SK-N-SH (cell line): ENCODE measurements around the gene PAGE2B. TPM values are rescaled to one million over a fixed set of nuclear protein-coding genes. Genes with fewer than 3 reads are reported as not detected.

ENCODE experiments used
- CTCF ChIA-PET: fragments of 300-600, 350-600 bp; formaldehyde crosslinking; extraction: SDS; loops from one replicate; lab custom pipeline; 2021; lab: Yijun Ruan, JAX
- POLR2A ChIA-PET: fragments of 350-600 bp; sonication (Branson Sonifier 250); formaldehyde crosslinking; extraction: SDS; loops from one replicate; lab custom pipeline; 2020; ENCODE audit warnings: antibody characterized with exemption, inconsistent platforms; lab: Yijun Ruan, JAX
- DNase-seq: peaks from one replicate; pipeline ENCODE4 v3.0.0; 2012
- H2AFZ ChIP-seq: fragments of 200-600 bp; sonication (generic); 2 replicates; pipeline ENCODE4 v1.8.1; 2016; ENCODE audit warnings: antibody characterized with exemption, mild to moderate bottlenecking, low read depth
- H3F3A ChIP-seq: fragments of 200-600 bp; sonication (generic); replicated peaks from 2 replicates; pipeline ENCODE3; 2016; ENCODE audit warnings: antibody characterized with exemption, mild to moderate bottlenecking; ENCODE audit not compliant: insufficient read depth
- H3K27ac ChIP-seq, 2 experiments: fragments of 200-500 bp in 1 of 2; fragments of 200-600 bp in 1 of 2; sonication (Bioruptor generic) in 1 of 2; sonication (generic), shearing (Covaris generic) in 1 of 2; 2 replicates each; pipeline versions ENCODE4 v1.5.1 to v1.6.1; 2014 to 2016; ENCODE audit warnings: low read depth in 2 of 2, inconsistent platforms in 1 of 2, low read length in 1 of 2, mild to moderate bottlenecking in 1 of 2, mixed read lengths in 1 of 2
- H3K27me3 ChIP-seq: fragments of 200-600 bp; sonication (generic), shearing (Covaris generic); 2 replicates; pipeline ENCODE4 v1.6.1; 2016; ENCODE audit warnings: mixed run types; ENCODE audit not compliant: insufficient read depth
- H3K36me3 ChIP-seq, 2 experiments: fragments of 200-500 bp in 1 of 2; fragments of 200-600 bp in 1 of 2; sonication (Bioruptor generic) in 1 of 2; sonication (generic) in 1 of 2; replicated peaks in 1 of 2; 2 replicates each; pipeline versions ENCODE3 to v1.5.1; 2014 to 2016; ENCODE audit warnings: low read length in 1 of 2, mild to moderate bottlenecking in 1 of 2; ENCODE audit not compliant: insufficient read depth in 2 of 2, control insufficient read depth in 1 of 2
- H3K4me1 ChIP-seq, 2 experiments: fragments of 200-500 bp in 1 of 2; fragments of 200-600 bp in 1 of 2; sonication (Bioruptor generic) in 1 of 2; sonication (generic), shearing (Covaris generic) in 1 of 2; 2 replicates each; pipeline versions ENCODE4 v1.5.1 to v1.6.1; 2014 to 2016; ENCODE audit warnings: low read depth in 1 of 2, low read length in 1 of 2, mixed run types in 1 of 2; ENCODE audit not compliant: insufficient read depth in 2 of 2, control insufficient read depth in 1 of 2
- H3K4me2 ChIP-seq: fragments of 200-600 bp; sonication (generic), shearing (Covaris generic); 2 replicates; pipeline ENCODE4 v1.6.1; 2017; ENCODE audit warnings: mixed run types
- H3K4me3 ChIP-seq, 2 experiments: fragments of 200-500 bp in 1 of 2; fragments of 200-600 bp in 1 of 2; sonication (Bioruptor generic) in 1 of 2; sonication (generic), shearing (Covaris generic) in 1 of 2; 2 replicates each; pipeline versions ENCODE4 v1.5.1 to v1.8.1; 2014 to 2016; ENCODE audit warnings: low read depth in 2 of 2, inconsistent platforms in 1 of 2, low read length in 1 of 2, mild to moderate bottlenecking in 1 of 2, mixed read lengths in 1 of 2, moderate library complexity in 1 of 2
- H3K79me2 ChIP-seq: fragments of 200-600 bp; sonication (generic); 2 replicates; pipeline ENCODE4 v1.8.1; 2017; ENCODE audit warnings: mild to moderate bottlenecking; ENCODE audit not compliant: insufficient read depth
- H3K9ac ChIP-seq: fragments of 200-600 bp; sonication (generic); 2 replicates; pipeline ENCODE4 v1.6.1; 2017; ENCODE audit warnings: mixed run types
- H3K9me2 ChIP-seq: fragments of 200-600 bp; sonication (generic); 2 replicates; pipeline ENCODE4 v1.6.1; 2017; ENCODE audit warnings: mixed run types
- H3K9me3 ChIP-seq: fragments of 200-600 bp; sonication (generic); 2 replicates; pipeline ENCODE4 v1.6.1; 2017; ENCODE audit warnings: mixed run types, mild to moderate bottlenecking, moderate library complexity
- H4K20me1 ChIP-seq: fragments of 200-600 bp; sonication (generic); 2 replicates; pipeline ENCODE4 v1.6.1; 2017; ENCODE audit warnings: mild to moderate bottlenecking, mixed run types; ENCODE audit not compliant: insufficient read depth
- EP300 ChIP-seq, 2 experiments: IDR thresholded peaks; 2 replicates each; pipeline versions ENCODE4 v1.4.0 to v1.6.1; 2012; ENCODE audit warnings: borderline replicate concordance in 1 of 2, low read depth in 1 of 2, low read length in 1 of 2
- FOSL2 ChIP-seq: IDR thresholded peaks from 2 replicates; pipeline ENCODE4 v1.4.0; 2012; ENCODE audit warnings: low read depth, mild to moderate bottlenecking, moderate library complexity, borderline replicate concordance
- FOXM1 ChIP-seq: IDR thresholded peaks from 2 replicates; pipeline ENCODE4 v1.4.0; 2012; ENCODE audit warnings: low read depth, mild to moderate bottlenecking
- JUND ChIP-seq: IDR thresholded peaks from 2 replicates; pipeline ENCODE4 v1.4.0; 2012
- PBX3 ChIP-seq: IDR thresholded peaks from 2 replicates; pipeline ENCODE4; 2012
- REST ChIP-seq: IDR thresholded peaks from 2 replicates; pipeline ENCODE4 v1.6.1; 2012; ENCODE audit warnings: mild to moderate bottlenecking, low read depth, low read length, moderate library complexity
- RXRA ChIP-seq: IDR thresholded peaks from 2 replicates; pipeline ENCODE4 v1.4.0; 2012; ENCODE audit warnings: low read depth, mild to moderate bottlenecking, borderline replicate concordance
- TCF12 ChIP-seq: IDR thresholded peaks from 2 replicates; pipeline ENCODE4 v1.4.0; 2012
- USF1 ChIP-seq: IDR thresholded peaks from 2 replicates; pipeline ENCODE4 v1.4.0; 2012; ENCODE audit warnings: low read depth, borderline replicate concordance
- USF2 ChIP-seq: fragments of 150-350 bp; IDR thresholded peaks from 2 replicates; pipeline ENCODE4 v1.6.1; 2017; ENCODE audit warnings: antibody characterized with exemption, low read length, low read depth, borderline replicate concordance
- YY1 ChIP-seq: IDR thresholded peaks from 2 replicates; pipeline ENCODE4 v1.4.0; 2012; ENCODE audit warnings: low read depth, mild to moderate bottlenecking
- WGBS: methylation state at CpG from one replicate; pipeline ENCODE4 v1.1.6; 2017; ENCODE audit warnings: low lambda C conversion rate; 5-methylcytosine and 5-hydroxymethylcytosine counted together
- polyA plus RNA-seq, 3 experiments: library from polyadenylated mRNA; depleted of rRNA; stranded (reverse); fragments of >200 nt; gene quantifications; 2 replicates each; pipeline ENCODE4 v1.2.3, GENCODE V29; 2012

PAGE2B gene
- polyA plus RNA-seq, 1 of the 3 experiments (the other 2 are of a cell fraction), result 0.31 TPM

- Histone ChIP-seq H3K36me3 (no peaks in the 10 kb centered on the region), H3K79me2 (no peaks in the 10 kb centered on the region), H3K9me3 (no peaks in the 10 kb centered on the region), H3K9me2 (no peaks in the 10 kb centered on the region), H3K27me3 (peaks cover 33% of the 10 kb centered on the region), H3K27ac (no peak overlapping the region), H2AFZ (no peak overlapping the region), H3K4me1 (peaks cover 0 to 12% of the 10 kb centered on the region in 2 experiments; a peak in 1 of 4 replicates), H3K4me3 (no peak overlapping the region), H3K4me2 (peak overlapping the region; percentile 43; the same call in 1 of the 2 replicates)
- DNase-seq, result no peak
- 14% methylated on average over 1 of the region's 1 CpG for WGBS
- POLR2A ChIA-PET, result no interaction called here
- CTCF ChIA-PET, result interaction anchor here (1.3 kb wide), 1 partner anchor 15 kb away, joined by 7 read pairs; no protein-coding TSS in a partner anchor
- TF ChIP-seq FOSL2 (peak; percentile 44; the same call in 1 of the 2 replicates), JUND (0 out of 2 replicates have a peak, but pooled peaks have one; percentile 10), TCF12 (peak; percentile 38; the same call in 1 of the 2 replicates), USF2 (no peak), YY1 (no peak), USF1 (no peak), RXRA (no peak), FOXM1 (no peak)
- TF ChIP-seq, all 33 proteins: peak for 3
- Histone ChIP-seq H4K20me1 (no peaks in the 10 kb centered on the region), H3K9ac (no peak overlapping the region), H3F3A (no peaks in the 10 kb centered on the region)
These were observed 44.9 kb downstream of the PAGE2B start for GRCh38 chrX:55119712-55120111.

GRCh38 chrX:55120761-55121358 lies 46.0 kb downstream of the PAGE2B start:
- Histone ChIP-seq H3K79me2 (no peaks in the 10 kb centered on the region), H3K4me2 (no peak overlapping the region), H3F3A (no peaks in the 10 kb centered on the region), H3K36me3 (no peaks in the 10 kb centered on the region), H3K27ac (peak overlapping the region in 1 of 2 experiments; percentile 0; a peak in 1 of 4 replicates), H3K4me1 (peaks cover 0 to 12% of the 10 kb centered on the region in 2 experiments; a peak in 1 of 4 replicates), H4K20me1 (no peaks in the 10 kb centered on the region), H3K4me3 (no peak overlapping the region)
- ChIA-PET CTCF (interaction anchor here (1.2 kb wide), 1 partner anchor 14 kb away, joined by 4 read pairs; no protein-coding TSS in a partner anchor), POLR2A (no interaction called here)
- no peak for DNase-seq
- TF ChIP-seq REST, result no peak
- no peak for TF ChIP-seq EP300 (IDR thresholded peaks at IDR 0.05; ENCODE audit: borderline replicate concordance in 1 of 2, low read depth in 1 of 2, low read length in 1 of 2)
- no peak for TF ChIP-seq PBX3
- no peak for TF ChIP-seq USF1
- TF ChIP-seq, all 33 proteins: peak for 0
- Histone ChIP-seq H3K9me2 (no peaks in the 10 kb centered on the region), H3K9me3 (no peaks in the 10 kb centered on the region), H3K27me3 (peaks cover 25% of the 10 kb centered on the region), H2AFZ (no peak overlapping the region), H3K9ac (no peak overlapping the region)
- WGBS, result 6% methylated on average over 2 of the region's 2 CpGs
